Measurements from ENCODE around the gene WRNIP1.

The WRNIP1 gene

GRCh38 chr6:2744209-2744771, 20.9 kb upstream of the WRNIP1 start:
- no peak for TF ChIP-seq EZH2phosphoT487 (conservative IDR thresholded peaks at IDR 0.05; ENCODE audit: low read length)
- TF ChIP-seq CTCF (IDR thresholded peaks at IDR 0.05; ENCODE audit: insufficient read depth, low read length, poor library complexity, severe bottlenecking) = no peak
- Histone ChIP-seq H3F3A (ENCODE audit: insufficient read depth) (no peaks in the 10 kb centered on the region), H3K9me3 (ENCODE audit: insufficient read depth, low read length) (no peaks in the 10 kb centered on the region), H3K4me3 (ENCODE audit: insufficient read depth, low read length, poor library complexity, severe bottlenecking) (no peak overlapping the region), H2AFZ (ENCODE audit: low read depth, low read length, severe bottlenecking) (no peak overlapping the region), H3K79me2 (ENCODE audit: insufficient read depth, low read length) (no peaks in the 10 kb centered on the region), H3K9ac (ENCODE audit: low read length) (no peak overlapping the region), H3K27ac (ENCODE audit: low read depth, low read length) (no peak overlapping the region), H3K9me2 (replicated peaks; ENCODE audit: insufficient read depth, low read length) (no peaks in the 10 kb centered on the region), H3K4me2 (ENCODE audit: low read depth, low read length, poor library complexity, severe bottlenecking) (no peak overlapping the region), H3K27me3 (ENCODE audit: low read length) (no peaks in the 10 kb centered on the region), H3K36me3 (ENCODE audit: low read length) (no peaks in the 10 kb centered on the region), H4K20me1 (ENCODE audit: low read depth, low read length) (no peaks in the 10 kb centered on the region)

- no peak overlapping the region for H2AFZ ChIP-seq (ENCODE audit: low read depth, low read length, severe bottlenecking)
- H3K36me3 ChIP-seq (ENCODE audit: low read length) = no peaks in the 10 kb centered on the region
- H3K79me2 ChIP-seq (ENCODE audit: insufficient read depth, low read length) = no peaks in the 10 kb centered on the region
- H3K9me3 ChIP-seq (ENCODE audit: insufficient read depth, low read length) = no peaks in the 10 kb centered on the region
- H4K20me1 ChIP-seq (ENCODE audit: low read depth, low read length) = no peaks in the 10 kb centered on the region
- no peak overlapping the region for H3K4me2 ChIP-seq (ENCODE audit: low read depth, low read length, poor library complexity, severe bottlenecking)
- no peak overlapping the region for H3K4me3 ChIP-seq (ENCODE audit: insufficient read depth, low read length, poor library complexity, severe bottlenecking)
- H3K9me2 ChIP-seq (replicated peaks; ENCODE audit: insufficient read depth, low read length) = no peaks in the 10 kb centered on the region
- H3K27me3 ChIP-seq (ENCODE audit: low read length) = no peaks in the 10 kb centered on the region
- no peak overlapping the region for H3K9ac ChIP-seq (ENCODE audit: low read length)
- no peaks in the 10 kb centered on the region for H3F3A ChIP-seq (ENCODE audit: insufficient read depth)
- TF ChIP-seq CTCF (IDR thresholded peaks at IDR 0.05; ENCODE audit: insufficient read depth, low read length, poor library complexity, severe bottlenecking) = no peak
- no peak for TF ChIP-seq EZH2phosphoT487 (conservative IDR thresholded peaks at IDR 0.05; ENCODE audit: low read length)
- H3K27ac ChIP-seq (ENCODE audit: low read depth, low read length) = no peak overlapping the region
These were observed 20.4 kb upstream of the WRNIP1 start for GRCh38 chr6:2744778-2745177.

- Histone ChIP-seq H3K9me2 (replicated peaks; ENCODE audit: insufficient read depth, low read length) (no peaks in the 10 kb centered on the region), H3K79me2 (ENCODE audit: insufficient read depth, low read length) (no peaks in the 10 kb centered on the region), H3K9me3 (ENCODE audit: insufficient read depth, low read length) (no peaks in the 10 kb centered on the region), H3F3A (ENCODE audit: insufficient read depth) (no peaks in the 10 kb centered on the region), H3K9ac (ENCODE audit: low read length) (no peak overlapping the region), H2AFZ (ENCODE audit: low read depth, low read length, severe bottlenecking) (no peak overlapping the region), H4K20me1 (ENCODE audit: low read depth, low read length) (no peaks in the 10 kb centered on the region), H3K4me2 (ENCODE audit: low read depth, low read length, poor library complexity, severe bottlenecking) (no peak overlapping the region), H3K27me3 (ENCODE audit: low read length) (no peaks in the 10 kb centered on the region), H3K27ac (ENCODE audit: low read depth, low read length) (no peak overlapping the region), H3K4me3 (ENCODE audit: insufficient read depth, low read length, poor library complexity, severe bottlenecking) (no peak overlapping the region), H3K36me3 (ENCODE audit: low read length) (no peaks in the 10 kb centered on the region)
- TF ChIP-seq CTCF (IDR thresholded peaks at IDR 0.05; ENCODE audit: insufficient read depth, low read length, poor library complexity, severe bottlenecking) (no peak), EZH2phosphoT487 (conservative IDR thresholded peaks at IDR 0.05; ENCODE audit: low read length) (no peak)
These were observed 19.9 kb upstream of the WRNIP1 start for GRCh38 chr6:2745246-2745645.
